GM19023 (cell line): ENCODE results near the gene CAMSAP2.

Source experiments
- ATAC-seq: cut with Tn5 transposase; IDR thresholded peaks from one replicate; pipeline ENCODE4 v1.9.1; 2021; ENCODE audit warnings: mild to moderate bottlenecking, moderate library complexity; ENCODE audit not compliant: unreplicated experiment

The CAMSAP2 gene, protein sequence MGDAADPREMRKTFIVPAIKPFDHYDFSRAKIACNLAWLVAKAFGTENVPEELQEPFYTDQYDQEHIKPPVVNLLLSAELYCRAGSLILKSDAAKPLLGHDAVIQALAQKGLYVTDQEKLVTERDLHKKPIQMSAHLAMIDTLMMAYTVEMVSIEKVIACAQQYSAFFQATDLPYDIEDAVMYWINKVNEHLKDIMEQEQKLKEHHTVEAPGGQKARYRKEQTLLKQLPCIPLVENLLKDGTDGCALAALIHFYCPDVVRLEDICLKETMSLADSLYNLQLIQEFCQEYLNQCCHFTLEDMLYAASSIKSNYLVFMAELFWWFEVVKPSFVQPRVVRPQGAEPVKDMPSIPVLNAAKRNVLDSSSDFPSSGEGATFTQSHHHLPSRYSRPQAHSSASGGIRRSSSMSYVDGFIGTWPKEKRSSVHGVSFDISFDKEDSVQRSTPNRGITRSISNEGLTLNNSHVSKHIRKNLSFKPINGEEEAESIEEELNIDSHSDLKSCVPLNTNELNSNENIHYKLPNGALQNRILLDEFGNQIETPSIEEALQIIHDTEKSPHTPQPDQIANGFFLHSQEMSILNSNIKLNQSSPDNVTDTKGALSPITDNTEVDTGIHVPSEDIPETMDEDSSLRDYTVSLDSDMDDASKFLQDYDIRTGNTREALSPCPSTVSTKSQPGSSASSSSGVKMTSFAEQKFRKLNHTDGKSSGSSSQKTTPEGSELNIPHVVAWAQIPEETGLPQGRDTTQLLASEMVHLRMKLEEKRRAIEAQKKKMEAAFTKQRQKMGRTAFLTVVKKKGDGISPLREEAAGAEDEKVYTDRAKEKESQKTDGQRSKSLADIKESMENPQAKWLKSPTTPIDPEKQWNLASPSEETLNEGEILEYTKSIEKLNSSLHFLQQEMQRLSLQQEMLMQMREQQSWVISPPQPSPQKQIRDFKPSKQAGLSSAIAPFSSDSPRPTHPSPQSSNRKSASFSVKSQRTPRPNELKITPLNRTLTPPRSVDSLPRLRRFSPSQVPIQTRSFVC (N-terminal part only)

DNA sequence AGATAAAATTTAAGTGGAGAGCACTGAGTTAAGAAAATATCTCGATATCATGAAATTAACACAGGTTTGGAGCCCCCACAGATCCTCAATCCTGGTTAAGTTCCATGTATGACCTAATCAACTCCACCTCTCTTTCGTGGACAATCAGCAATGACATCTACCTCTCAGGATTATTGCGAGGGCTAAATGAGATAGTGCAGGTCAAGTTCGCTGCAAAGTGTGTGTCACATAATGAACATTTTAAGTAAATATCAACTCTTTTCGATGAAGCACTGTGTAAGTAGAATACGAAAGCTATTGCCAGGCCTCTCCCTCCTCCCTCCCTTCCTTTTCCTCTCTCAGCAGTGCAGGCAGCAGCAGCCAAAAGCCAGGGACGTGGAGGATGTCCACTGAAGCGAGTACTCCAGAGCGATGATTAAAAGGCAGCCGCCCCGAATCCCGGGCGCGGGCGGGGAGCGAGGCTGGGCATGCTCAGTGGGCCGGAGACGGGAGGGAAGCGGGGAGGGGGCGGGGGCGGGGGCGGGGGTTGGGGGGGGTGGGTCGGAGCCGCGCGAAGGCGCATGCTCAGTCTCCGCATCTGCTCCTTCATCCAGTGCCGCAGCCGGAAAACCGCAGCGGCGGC is at the start of gene CAMSAP2:
CAMSAP2 (plus strand) TSS at position 567 of the 622 bp plus-strand sequence. CDS start 935 bp downstream, outside the sequence.
- peak; percentile 49 for ATAC-seq

DNA sequence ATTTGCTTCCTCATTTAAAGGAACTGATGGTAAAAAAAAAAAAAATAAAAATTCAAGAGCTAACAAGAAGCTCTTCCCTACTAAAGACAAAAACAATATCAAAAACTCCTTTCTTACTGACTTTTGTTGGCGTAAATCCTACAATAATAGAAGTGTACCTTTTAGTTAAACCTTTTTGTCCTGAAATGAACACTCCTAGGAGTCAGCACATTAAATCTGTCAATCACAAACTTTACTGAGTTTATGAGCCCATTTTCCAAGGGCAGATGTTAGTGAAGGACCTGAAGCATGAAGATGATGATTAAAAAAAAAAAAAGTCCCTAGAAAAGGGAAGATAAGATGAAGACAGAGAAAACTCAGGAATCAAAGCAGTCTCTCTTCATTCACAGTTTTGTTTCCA is 46.4 kb upstream of the CAMSAP2 start:
- ATAC-seq: no peak

DNA sequence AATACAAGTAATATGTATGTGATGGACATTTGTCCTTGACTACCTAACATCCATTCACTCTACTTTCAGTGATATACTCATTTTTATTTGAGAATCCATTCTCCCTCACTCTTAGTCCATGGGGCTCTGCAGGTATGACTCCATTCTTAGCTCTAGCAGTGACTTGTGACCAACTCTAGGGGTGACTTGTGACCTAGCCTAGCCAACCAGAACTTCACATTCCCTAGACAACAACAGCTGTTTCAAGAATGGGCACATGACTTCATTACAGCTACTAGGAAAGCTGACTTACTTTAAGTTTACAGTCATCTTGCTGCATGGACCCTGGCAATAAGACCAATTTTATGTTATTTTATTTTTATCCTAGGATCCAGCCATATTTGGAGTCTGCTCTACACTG is 45.4 kb upstream of the CAMSAP2 start:
- ATAC-seq: no peak

- ATAC-seq: no peak
Measured at GRCh38 chr1:200694738-200695137, 44.0 kb upstream of the CAMSAP2 start.

GRCh38 chr1:200699871-200700270 is 38.8 kb upstream of the CAMSAP2 start:
- no peak for ATAC-seq

- ATAC-seq: no peak
Measured at GRCh38 chr1:200704986-200705500, 33.6 kb upstream of the CAMSAP2 start.

GRCh38 chr1:200706111-200706814 is 32.4 kb upstream of the CAMSAP2 start:
- ATAC-seq: no peak

DNA sequence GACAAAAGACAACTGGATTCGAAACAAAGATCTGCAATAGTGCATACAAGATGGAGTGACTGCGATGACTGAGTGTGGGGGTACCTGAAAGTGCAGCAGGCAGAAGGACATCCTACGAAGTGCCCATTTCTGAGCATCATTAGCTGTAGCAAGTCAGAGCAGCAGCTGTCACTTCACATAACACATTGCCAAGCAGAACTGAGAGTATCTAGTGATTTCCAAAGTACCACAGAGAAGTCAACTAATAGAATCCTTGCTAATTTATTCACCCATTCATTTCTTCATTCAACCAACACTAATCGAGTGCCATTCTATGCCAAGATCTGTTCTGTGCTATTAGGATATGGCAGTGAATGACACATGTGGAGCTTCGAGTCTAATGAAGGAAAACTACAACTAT is 31.6 kb upstream of the CAMSAP2 start:
- no peak for ATAC-seq

- no peak for ATAC-seq
Measured at GRCh38 chr1:200708161-200708560, 30.5 kb upstream of the CAMSAP2 start.

DNA sequence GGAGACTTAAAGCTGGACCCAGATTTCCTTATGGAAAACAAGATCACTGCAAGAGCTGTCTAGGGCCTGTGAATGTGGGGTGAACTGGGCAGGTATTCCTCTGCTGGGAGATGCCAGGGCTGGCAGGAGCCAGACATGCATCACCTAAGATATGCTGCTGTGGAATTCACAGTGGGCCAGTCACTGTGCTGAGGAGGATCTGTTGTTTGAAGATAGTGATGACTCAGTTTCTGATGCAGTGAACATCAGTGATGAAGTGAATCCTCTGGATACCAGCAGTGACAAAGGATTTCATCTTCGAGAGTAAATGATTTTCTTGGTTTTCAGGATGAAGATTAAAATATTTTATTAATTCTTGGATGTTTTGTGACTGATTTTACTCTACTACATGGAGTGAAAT is 29.9 kb upstream of the CAMSAP2 start:
- no peak for ATAC-seq

- no peak for ATAC-seq
Measured at GRCh38 chr1:200710166-200710565, 28.5 kb upstream of the CAMSAP2 start.

DNA sequence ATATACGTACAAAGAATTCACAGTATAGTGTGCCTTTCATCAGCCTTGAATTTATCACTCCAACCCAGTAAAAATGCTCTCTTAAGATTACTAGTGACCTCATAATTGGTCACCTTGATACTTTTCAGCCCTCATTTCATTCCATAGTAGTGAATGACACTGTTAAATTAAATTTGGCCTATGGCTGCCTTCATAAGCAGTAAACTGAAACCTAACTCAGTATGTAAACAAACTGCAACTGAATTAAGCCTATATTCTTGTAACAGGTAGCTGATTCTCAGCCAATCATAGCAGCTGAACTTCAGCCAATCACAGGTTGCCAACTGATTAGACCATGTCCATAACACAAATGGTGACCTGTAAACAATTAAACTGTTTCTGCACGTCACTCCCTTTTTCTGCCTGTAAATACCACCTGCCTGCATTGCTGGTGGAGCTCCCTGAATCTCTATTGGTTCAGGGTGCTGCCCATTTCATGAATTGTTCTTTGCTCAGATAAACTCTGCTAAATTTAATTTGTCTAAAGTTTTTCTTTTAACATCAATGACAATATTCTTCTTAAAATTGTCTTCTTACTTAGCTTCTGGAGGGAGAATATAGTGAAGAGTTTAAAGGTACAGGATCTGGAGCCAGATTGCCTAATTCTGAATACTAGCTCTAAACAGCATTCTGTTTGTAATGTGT is 24.0 kb upstream of the CAMSAP2 start:
- no peak for ATAC-seq

- ATAC-seq: no peak
Measured at GRCh38 chr1:200720199-200720598, 18.5 kb upstream of the CAMSAP2 start.

- ATAC-seq: no peak
Measured at GRCh38 chr1:200724064-200724463, 14.6 kb upstream of the CAMSAP2 start.

GRCh38 chr1:200727257-200727656 is 11.4 kb upstream of the CAMSAP2 start:
- no peak for ATAC-seq

- ATAC-seq: no peak
Measured at GRCh38 chr1:200729863-200730262, 8.8 kb upstream of the CAMSAP2 start.

DNA sequence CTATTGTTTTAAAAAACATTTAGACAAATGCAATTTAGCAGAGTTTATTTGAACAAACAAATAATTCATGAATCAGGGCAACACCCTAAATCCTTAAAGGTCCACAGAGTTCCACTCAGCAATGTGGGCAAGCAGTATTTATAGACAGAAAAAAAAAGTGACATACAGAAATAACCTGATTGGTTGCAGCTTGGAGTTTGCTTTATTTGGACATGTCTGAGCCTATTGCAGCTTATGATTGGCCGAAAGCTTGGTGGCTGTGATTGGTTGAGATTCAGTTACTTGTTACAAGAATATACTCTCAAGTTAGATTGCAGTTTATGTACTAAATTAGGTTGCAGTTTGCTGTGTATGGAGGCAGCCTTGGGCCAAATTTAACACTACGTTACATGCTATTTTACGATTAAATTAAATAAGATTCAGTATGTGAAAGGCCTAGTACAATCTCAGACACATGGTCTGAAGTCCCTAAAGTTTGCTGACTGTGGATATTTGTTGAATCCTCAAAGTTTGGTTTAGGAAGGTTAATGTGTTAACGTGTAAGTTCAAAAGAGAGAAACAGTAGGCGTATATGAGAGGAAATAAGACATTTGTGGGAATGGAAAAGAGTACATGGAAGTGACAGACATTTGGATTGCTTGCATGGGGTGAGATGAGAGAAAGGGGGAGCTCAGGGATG is 6.9 kb upstream of the CAMSAP2 start:
- ATAC-seq: no peak

GRCh38 chr1:200732438-200732837 is 6.3 kb upstream of the CAMSAP2 start:
- no peak for ATAC-seq

GRCh38 chr1:200733907-200734306 is 4.8 kb upstream of the CAMSAP2 start:
- ATAC-seq: no peak
